HL-60/S4 treated with phorbol 12-myristate 13-acetate at 8.2 ng/mL for 4 days and 3 days (cell line): ENCODE results near the gene IQGAP1.

ENCODE experiments used
- in situ Hi-C: fragments of 300-500 bp; cut with MboI; formaldehyde crosslinking; loops from 2 replicates; pipeline ENCODE4 v1.15.0; 2022; ENCODE audit warnings: low sequenced_read_pairs

The IQGAP1 gene

DNA sequence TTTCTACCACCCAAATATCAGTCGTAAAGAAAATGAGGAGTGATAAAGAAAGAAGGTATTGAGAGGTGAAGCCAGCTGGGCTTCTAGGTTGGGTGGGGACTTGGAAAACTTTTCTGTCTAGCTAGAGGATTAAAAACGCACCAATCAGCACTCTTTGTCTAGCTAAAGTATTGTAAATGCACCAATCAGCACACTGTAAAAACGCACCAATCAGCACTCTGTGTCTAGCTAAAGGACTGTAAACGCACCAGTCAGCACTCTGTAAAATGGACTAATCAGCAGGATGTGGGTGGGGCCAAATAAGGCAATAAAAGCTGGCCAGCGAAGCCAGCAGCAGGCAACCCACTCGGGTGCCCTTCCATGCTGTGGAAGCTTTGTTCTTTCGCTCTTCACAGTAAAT, 13.0 kb upstream of the IQGAP1 start:
- in situ Hi-C loops = no loop called here

DNA sequence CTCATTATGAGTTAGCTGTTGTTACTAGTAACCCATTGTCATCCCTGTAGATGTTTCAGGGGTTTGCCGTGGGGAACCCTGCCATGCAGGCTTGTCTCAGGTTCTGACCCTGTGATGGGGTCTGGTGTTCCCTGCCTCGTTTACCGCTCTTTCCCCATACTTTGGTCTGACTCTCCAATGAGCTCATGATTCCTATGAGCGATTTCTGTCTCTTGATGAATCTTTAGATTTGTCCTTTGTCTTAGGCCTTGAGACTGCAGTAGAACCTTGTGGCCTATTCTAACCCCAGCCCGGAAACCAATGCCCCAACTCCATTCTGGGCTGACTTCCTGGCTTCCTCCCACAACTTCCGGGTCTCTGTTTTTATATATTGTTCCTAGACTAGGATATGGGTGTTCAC, 11.3 kb upstream of the IQGAP1 start:
- in situ Hi-C loops = no loop called here

DNA sequence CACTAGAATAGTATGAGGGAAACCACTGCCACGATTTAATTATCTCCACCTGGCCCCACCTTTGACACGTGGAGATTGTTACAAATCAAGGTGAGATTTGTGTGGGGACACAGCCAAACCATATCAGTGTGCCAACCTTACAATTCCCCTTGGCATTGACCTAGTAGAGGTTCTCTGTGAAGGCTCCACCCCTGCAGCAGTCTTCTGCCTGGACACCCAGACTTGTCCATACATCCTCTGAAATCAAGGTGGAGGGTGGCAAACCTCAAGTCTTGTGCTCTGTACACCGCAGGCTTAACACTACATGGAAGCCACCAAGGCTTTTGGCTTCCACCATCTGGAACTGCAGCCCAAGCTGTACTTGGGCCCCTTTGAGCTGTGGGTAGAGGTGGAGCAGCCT, 8.8 kb upstream of the IQGAP1 start:
- in situ Hi-C loops = no loop called here

DNA sequence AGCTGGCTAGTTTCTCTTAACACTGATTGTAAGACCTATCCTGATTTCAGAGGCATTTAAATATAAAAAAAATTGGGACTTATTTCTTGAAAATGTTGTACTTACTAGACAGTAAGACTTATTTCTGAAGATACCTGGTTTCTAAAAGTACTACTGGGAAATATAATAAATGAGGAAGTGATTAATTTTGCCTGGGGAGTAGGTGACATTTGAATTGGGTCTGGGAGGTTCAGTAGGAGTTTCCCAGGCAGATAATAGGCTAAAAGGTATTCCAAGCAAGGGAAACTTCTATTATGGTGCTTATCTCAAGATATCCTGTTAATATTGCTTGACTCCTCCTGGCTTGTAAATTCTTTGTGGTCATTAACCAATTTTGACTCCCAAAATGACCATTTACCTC, 6.5 kb upstream of the IQGAP1 start:
- in situ Hi-C loops = no loop called here

DNA sequence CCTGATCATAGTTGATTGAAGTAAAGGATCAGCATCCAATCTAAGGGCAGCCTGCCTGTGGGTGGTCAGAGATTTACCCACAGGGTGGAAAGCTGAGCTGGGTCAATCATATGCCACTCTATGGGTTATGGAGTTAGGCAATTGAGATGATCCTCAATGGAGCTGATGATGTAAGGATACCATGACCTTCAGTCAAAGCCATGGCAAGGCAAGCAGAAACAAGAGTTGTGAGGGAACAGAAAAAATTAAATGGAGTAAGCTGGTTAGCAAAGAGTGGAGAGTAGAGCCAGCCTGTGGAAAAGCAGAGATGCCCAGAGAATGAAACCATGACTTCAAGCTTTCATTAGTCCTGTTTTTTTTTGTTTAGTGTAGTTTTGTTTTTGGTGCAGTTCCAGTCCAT, 5.7 kb upstream of the IQGAP1 start:
- in situ Hi-C loops = no loop called here

DNA sequence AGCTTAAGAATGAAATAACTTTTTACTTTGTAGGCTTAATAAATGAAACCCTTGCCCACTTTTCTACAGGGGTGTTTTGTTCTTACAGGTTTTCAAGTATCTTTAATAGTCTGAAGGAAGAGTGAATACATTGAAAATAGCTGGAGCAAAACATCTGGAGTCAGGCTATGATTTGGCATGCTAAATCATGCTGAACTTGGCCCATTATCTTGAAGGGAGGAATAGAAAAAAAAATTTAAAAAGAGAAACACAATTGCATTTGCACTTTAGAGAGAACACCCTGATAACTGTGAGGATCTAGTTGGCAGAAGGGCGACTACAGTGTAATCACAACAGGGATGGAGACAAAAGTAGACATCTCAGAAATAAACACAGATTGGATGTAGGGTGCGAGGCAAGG, 1.8 kb upstream of the IQGAP1 start:
- in situ Hi-C loops = no loop called here

DNA sequence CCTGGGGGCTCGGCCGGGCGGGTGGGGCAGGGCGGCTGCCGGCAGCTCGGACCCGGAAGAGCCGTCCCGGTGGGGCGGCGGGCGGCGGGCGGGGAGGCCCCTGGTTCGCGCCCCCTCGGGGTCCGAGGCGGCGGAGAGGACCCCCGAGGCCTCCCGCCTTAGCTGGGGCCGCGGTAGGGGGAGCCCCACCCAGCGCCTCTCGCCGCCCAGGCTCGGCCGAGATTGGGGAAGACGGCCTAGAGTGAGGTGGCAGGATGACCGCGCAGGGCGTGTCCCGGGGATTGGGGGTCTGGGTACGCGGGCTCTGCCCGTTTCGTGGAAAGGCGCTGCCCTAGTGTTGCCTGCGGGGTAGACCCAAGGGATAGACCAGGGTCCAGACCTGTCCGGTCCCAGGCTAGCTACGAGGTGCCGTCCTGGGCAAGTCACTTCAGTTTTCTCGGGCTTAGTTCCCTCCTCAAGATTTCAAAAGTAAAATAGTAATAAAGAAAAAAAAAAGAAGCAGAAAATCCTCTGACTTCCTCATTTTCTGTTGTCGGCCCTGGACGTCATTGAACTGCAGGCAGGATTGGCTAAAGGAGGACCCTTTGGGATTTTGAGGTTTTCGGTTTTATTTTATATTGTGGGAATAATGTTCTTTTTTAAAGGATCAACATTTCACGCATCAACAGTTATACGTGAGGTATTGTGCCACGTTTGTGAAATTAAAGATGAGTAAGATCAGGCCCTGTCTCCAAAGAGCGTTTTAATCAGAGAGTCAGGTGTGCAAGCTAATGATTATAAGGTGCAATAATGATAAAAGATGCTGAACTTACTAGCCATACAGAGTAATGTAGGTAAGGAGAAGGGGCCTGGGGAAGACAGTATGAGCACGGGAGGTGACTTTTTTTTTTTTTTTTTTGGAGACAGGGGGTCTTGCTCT, 679 bp downstream of the IQGAP1 start:
- in situ Hi-C loops = no loop called here

DNA sequence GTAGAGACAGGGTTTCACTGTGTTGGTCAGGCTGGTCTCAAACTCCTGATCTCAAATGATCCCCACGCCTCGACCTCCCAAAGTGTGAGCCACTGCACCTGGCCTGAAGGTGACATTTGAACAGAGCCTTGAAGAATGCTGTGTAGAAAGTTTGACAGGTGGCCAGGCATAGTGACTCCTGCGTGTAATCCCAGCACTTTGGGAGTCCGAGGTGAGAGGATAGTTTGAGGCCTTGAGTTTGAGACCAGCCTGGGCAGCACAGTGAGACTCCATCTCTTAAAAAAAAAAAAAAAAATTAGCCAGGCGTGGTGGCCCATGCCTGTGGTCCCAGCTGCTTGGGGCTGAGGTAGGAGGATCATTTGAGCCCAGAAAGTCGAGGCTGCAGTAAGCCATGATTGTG, 1.5 kb downstream of the IQGAP1 start:
- in situ Hi-C loops = no loop called here

DNA sequence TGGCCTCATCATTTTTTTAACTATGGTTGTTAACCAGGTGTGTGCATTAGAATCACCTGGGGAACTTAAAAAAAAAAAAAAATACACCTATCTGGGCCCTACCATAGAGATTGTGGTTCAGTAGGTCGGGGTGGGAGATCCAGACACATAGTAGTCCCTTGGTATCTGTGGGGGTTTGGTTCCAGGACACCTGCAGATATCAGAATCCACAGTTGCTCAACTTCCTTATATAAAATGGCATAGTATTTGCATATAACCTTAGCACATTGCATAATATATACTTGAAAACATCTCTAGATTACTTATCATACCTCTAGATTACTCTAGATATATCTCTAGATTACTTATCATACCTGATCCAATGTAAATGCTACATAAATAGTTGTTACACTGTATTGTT, 5.0 kb downstream of the IQGAP1 start:
- in situ Hi-C loops = no loop called here

DNA sequence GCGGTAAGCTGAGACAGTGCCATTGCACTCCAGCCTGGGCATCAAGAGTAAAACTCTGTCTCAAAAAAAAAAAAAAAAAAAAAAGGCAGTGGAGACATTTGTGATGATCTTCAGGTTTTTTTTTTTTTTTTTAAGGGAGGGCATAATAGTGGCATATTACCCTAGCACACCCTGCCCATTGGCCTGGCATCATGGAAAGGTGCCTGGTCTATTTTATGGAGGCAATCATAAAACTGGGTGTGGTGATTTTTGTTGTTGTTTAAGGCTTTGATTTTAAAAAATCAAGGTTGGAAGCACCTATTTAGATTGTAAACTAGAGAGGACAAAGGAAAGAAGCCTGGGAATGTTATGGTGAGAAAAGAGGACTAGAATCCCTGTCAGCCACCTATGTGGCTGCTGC, 6.0 kb downstream of the IQGAP1 start:
- in situ Hi-C loops = no loop called here

DNA sequence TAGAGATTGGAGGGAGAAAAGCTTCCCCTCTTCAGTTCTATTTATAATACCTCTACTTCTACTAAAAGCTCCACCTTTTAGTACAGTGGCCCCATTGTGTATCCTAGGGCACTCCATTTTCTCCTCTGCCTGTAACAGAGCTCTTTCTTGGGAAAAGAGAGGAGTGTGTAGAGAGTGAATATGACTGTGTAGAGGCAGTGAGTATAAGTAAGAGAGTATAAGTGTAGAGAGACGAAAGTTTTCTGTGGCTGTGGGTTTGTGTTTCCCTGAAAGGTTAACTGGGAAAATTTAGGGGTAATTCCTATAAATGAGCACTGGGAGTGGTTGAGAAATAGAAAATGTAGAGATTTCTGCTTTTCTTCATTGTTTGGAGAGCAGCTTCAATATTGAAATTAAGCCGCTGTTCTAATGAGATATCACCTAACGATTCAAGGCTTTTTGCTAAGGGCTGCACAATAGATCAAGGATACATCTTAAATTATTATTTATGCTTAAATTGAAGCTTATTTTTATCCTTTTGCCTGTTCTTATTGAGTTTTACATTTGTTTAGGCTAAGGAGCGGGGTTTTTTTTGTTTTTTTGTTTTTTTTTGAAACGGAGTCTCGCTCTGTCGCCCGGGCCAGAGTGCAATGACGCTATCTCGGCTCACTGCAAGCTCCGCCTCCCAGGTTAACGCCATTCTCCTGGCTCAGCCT, 6.9 kb downstream of the IQGAP1 start:
- in situ Hi-C loops = no loop called here

DNA sequence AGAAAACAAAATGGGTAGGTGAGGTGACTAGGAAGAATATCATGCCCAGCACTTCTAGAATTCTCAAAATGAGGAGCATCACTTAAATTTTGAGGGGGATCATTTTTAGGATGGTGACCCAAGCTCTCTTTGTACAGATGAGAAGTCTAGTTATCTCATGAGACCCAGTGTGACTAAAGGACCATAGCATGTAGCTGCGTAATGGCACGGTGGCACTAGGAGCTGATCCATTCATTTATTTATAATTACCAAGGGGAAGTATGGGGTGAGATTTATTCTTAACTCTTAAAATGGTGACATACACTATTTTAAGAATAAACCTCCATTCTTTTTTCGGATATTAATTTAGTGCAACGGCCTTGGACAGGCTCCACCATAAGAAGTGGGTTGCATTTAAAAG, 8.3 kb downstream of the IQGAP1 start:
- in situ Hi-C loops = no loop called here

DNA sequence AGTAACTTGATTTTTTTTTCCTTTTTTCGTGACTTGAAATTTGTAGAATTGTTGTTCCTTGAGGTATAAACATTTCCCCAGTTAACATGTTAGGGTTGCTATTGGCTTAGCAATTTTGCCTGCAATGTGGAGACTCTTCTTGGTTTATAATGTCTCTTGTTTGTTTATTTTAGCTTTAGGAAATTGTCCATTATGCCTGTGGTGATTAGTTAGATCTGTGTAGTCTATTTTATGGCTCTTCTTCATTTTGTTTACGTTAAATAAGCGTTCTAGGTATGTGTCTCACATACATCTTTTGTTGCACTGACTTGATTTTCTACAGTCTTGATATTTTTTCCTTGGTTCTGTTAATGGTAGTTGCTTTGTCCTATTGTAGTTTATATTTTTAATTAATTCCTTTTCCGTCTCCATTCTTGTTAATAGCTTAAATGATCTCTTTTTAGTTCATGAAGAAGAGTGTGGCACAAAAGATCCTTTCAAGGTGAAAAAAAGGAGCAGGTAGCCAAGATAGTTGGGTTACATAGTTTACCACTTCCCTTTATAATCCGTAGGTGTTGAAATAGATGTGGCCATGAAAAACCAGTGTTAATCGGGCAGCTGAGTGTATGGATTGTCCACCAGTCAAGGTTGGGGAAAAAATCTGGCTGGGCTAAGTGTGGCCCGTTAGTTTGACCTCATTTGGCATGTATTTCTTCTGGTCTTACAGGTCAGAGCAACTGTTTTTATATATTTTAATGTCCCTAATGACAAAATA, 12.1 kb downstream of the IQGAP1 start:
- in situ Hi-C loops = no loop called here

DNA sequence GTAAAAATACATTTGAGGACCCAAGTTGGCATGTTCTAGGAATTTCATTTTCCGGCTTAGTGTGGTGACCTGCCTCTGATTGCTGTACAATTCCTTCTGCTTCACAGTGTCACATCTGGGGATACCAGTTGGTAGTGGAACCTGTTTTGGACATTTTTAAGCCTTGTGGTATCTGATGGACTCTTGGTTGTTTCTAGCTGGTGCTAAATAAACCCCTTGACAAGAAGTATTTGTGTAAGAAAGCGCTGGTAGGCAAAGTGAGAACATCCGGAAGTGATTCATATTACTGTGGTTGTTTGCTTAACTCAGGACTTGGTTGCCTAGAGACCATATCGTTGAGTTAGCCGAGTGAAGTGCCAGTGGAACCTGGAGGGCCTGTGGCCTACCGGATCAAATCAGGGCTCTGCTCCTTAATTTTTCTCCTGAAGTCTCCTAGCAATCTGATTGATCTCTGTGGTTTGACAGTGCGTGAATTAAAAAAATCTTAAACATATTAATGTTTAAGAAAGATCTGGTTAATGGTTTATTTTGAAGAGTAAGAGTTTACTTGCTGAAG, 12.8 kb downstream of the IQGAP1 start:
- in situ Hi-C loops = no loop called here

DNA sequence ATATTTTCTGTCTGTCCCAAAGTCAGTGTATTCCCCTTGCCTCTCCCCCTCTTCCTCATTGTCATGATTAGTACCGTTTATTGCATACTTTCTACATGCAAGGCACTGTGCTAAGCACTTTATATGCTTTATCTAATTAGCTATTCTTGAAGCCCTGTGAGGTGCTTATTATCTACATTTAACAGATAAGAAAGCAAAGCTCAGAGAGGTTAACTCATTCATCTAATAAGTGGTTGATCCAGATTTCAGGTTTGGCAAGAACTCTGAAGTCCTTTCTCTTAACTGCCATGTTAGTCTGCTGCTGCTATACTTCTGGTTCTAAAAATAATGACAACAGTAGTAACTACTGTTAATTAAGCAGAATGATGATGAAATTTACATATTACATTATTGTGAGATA, 13.5 kb downstream of the IQGAP1 start:
- in situ Hi-C loops = no loop called here

DNA sequence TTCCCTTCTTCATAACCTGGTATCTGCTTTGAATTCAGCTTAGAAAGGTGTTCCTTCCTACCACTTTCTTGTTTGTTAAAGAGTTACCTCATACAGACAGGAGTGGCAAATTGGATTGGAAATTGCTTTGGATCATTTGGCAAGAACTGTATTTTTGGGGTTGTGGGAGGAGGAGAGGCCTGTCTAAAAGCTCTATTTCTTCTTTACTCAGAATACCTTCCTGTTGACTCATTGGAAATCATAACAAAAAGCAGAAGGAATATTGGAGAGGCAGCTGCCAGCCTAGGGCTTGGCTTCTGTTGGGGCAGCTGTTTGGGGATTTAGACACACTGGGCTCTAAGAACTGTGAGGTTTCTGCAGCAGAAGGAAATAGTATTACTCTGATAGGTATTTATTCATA, 14.2 kb downstream of the IQGAP1 start:
- in situ Hi-C loops = no loop called here

DNA sequence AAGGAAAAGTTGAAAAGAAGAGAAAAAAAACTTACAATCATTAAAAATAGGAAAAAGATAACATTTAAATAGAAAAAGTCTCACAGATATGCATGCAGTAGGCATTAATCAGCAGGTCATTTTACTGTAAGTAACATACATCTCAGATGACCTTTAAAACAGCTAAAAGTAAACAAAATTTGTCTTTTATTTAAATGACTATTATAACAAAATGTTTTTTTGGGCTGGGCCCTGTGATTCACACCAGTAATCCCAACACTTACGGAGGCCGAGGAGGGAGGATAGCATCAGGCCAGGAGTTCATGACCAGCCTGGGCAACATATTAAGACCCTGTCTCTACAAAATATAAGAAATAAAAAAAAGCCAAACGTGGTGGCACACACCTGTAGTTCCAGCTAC, 14.7 kb downstream of the IQGAP1 start:
- in situ Hi-C loops = no loop called here

DNA sequence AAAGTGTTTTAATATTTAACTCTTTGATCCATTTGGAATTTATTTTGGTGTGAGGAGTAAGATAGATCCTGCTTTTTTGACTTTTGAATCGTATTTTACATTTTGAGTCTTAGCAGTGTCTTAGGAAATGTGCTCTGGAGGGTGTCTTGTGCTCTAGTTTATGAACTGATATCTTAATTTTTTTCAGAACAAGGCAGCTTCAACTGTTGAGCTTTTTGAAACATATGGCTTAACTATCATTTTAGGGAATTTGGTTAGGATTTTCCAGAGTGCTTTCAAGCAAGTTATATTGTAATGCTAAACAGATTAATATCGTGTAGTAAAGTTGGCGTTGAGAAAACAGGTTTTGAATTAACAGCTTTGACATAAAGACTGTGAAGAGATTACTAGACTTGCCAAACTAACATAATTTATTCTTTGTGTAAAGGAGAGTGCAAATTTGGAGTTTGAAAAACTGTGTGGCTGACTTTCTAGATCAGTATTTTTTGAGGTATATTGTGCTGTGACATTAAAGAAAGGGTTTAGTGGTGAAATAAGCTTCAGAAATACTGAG, 17.1 kb downstream of the IQGAP1 start:
- in situ Hi-C loops = no loop called here

DNA sequence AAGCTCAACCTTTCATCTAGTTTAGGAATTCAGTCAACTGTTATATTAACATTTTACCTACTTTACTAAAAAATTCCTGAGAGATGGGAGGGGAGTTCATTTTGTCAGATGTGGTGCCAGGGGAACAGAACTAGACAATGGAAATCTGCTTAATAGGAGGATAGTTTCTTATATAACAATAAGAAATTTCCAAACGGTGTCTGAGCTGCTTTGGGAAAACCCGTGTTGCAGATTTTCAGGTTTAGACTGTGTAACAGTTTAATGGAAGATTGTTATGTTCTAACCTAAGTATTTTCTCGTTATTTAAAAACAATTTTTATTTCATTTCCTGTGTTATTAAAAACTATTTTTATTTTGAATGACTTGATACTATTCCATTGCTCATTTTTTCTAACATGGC, 19.3 kb downstream of the IQGAP1 start:
- in situ Hi-C loops = no loop called here

DNA sequence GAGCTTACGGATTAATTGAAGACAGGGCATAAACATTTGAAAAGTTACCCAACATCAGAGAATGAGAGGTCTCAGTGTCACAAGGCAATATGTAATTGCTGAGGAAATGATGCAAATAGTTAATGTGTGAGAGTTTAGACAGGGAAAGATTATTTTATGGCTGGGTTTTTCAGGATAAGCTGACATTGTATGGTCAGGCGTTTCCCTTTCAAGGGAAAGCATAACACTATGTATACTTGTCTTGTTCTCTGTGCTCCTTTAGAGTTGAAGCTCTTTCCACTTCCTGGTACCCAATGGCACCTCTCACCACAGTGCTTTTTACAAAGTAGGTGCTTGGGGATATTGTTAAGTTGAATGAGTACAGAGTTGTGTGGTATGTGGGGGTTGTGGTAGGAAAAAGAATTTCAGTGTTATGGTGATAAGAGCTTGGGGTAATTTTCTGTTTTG, 19.9 kb downstream of the IQGAP1 start:
- in situ Hi-C loops = no loop called here

DNA sequence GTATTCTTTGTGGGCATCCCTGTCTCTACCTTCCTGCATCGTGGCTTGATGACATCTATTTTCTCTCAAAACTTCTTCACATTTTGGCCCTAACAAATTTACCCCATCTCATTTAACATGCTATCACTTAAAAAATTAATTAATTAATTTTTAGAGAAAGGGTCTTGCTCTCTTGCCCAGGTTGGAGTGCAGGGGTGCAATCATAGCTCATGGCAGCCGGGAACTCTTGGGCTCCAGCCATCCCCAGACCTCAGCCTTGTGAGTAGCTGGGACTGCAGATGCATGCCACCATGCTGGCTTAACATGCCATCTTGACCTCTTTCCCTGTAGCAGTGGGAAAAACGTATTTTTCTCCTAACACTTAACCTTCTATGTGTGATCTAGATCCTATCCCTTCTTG, 20.6 kb downstream of the IQGAP1 start:
- in situ Hi-C loops = no loop called here
